GM18498 (cell line): ENCODE measurements around the gene MAPK8IP1.
"Not testable (repeated sequence)": the region's sequence is repeated elsewhere in the genome, so short reads cannot be mapped to it uniquely, and the experiment has no call there.

Source experiments
- ATAC-seq: cut with Tn5 transposase; IDR thresholded peaks from one replicate; pipeline ENCODE4 v1.9.1; 2021; ENCODE audit warnings: mild to moderate bottlenecking, moderate library complexity; ENCODE audit not compliant: unreplicated experiment

The MAPK8IP1 gene

DNA sequence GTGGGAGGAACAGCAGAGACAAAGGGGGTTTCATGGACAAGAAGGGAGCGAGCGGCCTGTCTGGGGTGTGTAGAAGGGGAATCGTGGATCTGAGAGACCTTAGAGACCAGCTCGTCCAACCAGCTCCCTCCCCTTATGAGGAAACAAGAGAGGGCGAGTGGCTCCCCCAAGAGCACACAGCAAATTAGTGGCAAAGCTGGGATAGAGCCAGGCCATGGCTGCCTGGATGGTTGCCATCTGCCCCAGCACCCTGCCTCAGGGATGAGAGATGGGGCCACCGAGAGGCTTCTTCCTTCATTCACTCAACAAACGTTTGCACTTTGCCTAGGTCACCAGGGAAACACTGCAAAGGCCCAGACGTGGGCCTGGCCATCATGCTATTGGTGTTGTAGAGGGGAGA, 4.1 kb downstream of the MAPK8IP1 start:
- no peak for ATAC-seq

DNA sequence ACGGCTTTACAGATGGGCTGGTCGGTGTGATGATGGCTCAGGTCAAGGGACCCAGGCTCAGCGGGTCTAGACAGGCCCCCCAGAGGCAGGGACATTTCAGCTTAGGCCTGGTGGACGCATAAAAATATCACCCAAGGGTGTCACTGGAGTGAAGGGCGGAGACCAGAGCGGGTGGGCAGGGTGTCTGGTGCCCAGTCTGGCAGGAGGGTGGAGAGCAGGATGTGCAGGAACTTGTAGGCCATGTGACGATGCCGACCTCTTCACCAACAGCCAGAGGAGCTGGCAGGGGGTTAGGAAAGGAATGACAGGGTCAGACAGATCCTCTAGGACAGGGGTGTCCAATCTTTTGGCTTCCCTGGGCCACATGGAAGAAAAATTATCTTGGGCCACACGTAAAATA, 4.5 kb downstream of the MAPK8IP1 start:
- no peak for ATAC-seq

DNA sequence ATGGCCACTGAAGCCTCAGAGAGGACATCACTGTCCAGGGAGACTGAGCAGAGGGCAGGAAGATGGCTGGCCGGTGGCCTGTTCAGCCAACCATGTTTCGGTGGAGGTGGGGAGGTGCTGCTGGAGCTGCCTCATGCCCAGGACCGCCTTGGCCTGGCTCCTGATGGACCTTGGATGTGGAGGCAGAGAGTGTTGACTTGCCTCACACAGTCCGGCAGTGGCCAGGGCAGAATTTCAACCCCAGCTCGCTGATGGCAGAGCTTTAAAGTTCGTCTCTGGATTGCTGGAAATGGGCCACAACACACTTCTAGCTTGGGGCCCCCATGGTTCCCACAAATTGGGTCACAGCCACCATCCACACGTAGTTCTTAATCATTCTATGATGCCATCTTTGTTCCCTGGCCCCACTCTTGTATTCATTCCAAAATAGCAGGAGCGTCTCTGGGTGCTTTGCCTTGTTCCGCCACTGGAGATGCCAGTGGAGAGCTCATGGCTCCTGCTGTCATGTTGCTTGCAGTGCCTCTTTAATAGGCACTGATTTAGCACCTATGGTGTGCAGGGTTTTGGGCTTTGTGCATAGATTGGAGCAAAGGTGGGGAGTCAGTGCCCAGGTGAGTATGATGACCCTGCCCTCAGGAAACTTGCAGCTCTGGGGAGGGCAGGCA, 5.6 kb downstream of the MAPK8IP1 start:
- no peak for ATAC-seq

DNA sequence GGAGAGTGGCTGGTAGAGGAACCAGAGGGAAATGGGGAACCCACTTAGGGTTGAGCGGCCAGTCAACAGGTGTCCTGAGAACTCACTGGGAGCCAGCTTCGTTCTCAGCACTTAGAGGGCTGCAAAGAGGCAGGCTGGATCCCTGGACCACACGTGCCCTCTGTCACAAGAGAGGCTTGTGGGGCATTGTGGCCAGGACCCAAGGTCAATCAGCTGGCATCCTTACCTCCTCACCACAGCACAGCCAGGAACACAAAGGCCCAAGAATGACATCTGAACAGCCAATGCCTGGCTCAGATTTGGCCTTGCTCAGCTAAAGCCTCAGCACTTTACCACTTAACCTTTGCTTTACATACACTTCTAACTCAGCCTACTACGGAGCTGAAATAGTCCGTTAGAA, 7.4 kb downstream of the MAPK8IP1 start:
- no peak for ATAC-seq

DNA sequence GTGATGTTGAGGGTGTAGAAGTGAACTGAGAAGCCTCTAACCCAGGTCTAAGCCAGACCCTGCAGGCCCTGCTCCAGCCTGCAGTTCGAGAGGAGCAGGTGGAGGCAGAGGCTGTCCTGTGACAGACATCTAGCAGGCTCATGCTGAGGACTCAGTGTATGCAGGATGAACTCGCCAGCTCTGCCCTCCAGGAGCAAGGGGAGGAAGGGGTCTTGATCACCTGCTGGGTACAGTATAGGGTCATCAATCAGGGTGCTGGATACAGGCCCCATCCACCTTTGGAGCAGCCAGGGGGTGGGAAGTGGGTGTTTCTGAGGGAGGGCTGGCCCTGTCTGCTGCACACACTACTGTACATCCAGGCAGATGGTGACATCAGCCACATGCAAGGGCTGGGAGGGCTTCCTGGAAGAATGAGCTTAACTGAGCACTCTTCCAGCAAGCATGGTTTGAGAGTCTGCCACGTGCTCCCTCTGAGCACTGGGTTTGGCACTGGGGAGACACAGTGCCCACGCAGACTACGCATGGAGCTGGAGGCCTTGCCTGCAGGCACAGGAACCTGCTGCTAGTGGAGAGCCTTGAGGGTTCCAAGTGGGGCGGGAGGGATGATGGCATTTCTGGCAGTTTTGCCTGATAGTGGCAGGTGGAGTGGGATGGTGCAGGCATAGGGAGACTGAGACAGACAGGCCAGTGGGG, 9.2 kb downstream of the MAPK8IP1 start:
- ATAC-seq = no peak

DNA sequence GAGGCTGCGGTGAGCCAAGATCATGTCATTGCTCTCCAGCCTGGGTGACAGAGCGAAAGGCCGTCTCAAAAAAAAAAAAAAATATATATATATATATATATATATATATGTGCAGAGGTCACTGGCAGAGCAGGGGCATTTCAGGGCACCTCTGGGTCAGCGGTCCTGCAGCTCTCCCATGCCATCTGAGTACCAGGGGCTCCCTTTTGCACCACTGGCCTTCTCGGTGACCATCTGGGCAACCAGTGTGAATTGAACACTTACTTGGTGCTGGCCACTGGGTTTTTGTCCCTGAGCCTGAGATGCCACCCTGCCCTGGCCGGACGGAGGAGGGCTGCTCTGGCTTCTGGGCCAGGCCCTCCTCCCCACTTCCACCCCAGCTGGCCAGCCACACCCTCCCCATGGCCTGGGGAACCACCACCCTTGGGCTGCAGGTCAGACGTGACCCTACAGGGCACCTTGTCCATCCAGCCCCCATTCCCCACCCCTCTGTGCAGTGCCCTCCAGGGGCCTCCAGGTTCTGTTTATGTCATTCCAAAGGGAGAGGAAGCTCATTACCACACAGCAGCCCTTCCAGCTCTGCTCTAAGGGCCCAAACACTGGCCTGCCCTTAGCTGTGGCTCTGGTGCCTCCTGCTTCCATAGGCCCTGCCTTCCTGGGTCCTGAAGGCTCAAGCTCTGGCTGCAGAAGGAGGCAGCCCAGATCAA, 10.3 kb downstream of the MAPK8IP1 start:
- ATAC-seq = no peak

DNA sequence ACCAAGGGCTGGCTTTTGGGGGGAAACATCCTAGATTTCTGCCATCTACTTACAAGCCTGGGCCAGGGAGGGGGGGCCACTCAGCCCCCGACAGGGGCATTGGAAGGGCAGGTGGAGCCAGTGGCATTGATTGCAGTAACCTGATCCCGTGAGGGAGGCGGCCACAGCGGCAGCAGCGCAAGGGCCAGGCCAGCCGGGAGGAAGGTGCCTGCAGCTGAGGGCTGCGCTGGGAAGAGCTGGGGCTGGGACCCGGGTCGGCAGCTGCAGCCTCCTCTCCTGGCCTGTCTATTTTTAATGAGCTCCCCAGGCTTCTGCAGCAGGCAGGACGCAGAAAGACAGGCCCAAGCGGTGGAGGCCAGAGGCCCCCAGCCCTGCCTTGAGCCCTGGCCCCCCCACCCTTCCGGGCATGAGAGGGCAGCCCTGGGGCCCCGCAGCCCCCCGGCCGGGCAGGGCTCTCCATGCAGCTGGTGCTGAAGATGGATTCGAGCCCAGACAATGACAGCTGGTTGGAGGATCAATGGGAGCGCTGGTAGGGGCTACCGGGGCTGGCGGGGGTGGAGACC, 11.1 kb downstream of the MAPK8IP1 start:
- ATAC-seq = no peak

DNA sequence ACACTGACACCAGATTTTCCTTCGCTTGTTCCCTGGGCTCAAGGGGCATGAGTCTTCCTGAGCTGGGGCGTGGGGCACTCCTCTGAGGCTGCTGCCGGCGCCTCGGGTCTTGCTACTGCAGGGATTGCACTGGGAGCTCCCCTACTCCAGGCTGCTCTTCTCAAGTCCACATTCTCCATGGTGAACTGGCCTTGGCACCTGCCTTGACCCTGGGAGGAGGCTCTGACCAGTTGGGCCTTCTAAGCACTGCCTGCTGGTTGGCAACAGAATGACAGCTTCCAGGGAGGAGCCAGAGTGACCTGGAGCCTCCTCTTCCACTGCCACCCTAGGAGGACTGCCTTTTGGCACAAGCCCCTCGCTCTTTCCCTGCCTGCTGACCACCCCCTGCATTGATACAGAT, 12.1 kb downstream of the MAPK8IP1 start:
- no peak for ATAC-seq

DNA sequence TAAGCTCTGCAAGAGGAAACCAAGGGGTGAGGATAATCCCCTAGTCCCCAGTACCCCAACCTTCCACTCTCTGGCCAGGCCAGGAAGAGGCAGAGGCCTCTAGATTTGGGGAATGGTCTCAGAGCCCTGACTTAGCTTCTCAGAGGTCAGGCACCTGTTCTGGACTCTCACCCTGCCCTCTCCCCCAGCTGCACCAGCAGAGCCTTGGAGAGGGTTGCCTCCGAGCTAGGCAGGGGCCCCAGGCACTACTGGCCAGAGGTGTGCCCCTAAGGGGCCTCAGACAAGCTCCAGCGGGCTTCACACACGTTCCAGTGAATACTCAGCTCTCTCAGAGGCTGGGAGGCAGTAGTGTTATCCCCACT, 13.6 kb downstream of the MAPK8IP1 start:
- ATAC-seq = no peak

DNA sequence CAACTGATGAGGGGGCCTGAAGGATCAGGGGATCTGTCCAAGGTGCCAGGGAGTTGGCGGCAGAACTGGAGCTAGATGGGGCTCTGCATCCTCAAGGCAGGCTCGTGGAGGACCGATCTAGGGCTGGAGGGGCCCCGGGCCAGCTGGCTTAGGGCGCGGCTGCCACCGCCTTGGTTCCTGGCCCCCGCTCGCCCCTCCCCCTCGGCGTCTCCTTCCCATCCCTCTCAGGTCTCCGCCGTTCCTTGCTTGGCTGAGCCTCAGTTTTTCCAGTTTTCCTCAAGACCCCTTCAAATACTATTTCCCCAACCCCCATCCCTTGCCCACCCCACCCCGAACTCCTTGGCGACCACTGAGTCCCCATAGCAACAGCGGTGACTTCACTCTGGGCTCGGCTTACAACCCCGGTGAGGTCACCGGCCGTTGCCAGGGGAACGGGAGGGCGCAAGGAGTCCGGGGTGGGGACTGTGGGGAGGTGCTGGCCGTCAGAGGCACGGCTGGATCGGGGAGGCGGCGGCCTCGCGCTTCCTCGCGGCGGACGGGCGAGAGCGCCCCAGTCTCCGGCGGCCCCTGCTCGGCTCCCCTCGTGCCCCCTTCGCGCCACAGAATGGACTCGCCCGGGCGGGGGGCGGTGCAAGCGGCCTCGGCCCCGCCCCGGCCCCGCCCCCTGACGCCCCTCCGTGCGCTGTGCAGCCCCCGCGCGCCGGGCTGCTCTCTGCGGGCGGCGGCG, 14.2 kb downstream of the MAPK8IP1 start:
- peak; percentile 55 for ATAC-seq

DNA sequence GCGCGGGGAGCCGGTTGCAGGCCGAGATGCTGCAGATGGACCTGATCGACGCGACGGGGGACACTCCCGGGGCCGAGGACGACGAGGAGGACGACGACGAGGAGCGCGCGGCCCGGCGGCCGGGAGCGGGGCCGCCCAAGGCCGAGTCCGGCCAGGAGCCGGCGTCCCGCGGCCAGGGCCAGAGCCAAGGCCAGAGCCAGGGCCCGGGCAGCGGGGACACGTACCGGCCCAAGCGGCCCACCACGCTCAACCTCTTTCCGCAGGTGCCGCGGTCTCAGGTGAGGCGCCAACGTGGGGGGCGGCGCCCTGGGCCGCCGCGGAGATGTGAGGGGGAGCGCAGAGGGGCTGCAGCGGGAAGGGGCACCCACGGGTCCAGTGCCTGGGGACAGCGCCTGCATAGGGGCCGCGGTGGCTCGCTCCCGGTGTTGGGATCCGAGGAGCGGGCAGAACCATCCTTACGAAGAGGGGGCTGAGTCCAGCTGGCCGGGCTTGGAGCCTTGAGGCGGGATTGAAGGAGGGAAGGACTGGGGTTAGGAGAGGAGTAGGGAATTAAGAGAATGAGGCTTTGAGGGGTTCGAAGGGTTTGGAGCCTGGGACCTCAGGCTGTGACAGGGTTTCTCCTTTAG, 14.8 kb downstream of the MAPK8IP1 start:
- peak; percentile 17 for ATAC-seq

DNA sequence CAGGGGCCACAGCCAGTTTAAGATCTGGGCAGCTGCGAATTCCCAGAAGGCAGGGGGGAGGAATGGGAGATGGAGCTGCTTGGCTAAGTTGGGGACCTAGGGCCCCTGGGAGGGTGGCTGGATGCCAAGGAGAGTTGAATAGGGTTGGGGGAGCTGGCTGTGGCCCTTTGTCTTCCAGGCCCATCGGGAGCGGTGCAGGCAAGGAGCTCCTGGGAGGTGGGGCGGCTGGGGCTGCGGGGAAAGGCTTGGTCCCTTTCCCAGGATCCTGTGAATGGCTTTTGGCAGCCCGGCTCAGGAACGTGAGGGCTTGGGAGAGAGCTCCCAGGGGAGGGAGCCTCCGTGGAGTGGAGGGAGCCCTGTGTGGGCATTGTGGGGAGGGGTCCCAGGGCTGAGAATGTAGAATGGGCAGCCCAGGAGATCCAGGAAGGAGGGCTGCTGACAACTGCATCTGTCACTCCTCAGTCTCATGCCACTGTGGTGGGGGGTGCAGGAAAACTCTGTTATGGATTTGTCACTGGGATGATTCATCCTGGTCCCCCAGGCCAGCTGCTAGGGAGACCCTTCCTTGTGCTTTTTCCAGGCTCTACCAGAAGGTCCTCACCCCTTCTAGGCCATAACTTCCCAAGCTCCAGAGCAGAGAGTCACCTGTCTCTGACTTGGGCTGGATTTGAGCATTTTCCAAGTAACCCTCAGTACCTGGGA, 15.6 kb downstream of the MAPK8IP1 start:
- ATAC-seq = no peak

DNA sequence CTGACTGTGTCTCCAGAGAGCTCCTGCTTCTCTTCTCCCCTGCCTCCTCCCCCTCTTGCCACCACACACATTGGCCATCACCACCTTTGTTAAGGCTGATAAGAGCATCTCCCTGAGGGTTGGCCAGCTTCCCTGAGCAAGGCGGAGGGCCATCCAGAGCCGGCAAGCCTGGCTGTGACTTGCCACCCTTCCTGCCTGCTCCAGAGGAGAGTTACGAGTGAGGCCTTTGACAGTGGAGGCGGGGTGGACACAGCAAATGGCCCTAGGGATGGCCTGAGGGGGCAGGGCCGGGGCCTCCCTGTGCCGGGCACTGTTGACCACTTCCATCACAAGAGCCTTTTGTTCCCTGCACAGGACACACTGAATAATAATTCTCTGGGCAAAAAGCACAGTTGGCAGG, 16.2 kb downstream of the MAPK8IP1 start:
- no peak for ATAC-seq

DNA sequence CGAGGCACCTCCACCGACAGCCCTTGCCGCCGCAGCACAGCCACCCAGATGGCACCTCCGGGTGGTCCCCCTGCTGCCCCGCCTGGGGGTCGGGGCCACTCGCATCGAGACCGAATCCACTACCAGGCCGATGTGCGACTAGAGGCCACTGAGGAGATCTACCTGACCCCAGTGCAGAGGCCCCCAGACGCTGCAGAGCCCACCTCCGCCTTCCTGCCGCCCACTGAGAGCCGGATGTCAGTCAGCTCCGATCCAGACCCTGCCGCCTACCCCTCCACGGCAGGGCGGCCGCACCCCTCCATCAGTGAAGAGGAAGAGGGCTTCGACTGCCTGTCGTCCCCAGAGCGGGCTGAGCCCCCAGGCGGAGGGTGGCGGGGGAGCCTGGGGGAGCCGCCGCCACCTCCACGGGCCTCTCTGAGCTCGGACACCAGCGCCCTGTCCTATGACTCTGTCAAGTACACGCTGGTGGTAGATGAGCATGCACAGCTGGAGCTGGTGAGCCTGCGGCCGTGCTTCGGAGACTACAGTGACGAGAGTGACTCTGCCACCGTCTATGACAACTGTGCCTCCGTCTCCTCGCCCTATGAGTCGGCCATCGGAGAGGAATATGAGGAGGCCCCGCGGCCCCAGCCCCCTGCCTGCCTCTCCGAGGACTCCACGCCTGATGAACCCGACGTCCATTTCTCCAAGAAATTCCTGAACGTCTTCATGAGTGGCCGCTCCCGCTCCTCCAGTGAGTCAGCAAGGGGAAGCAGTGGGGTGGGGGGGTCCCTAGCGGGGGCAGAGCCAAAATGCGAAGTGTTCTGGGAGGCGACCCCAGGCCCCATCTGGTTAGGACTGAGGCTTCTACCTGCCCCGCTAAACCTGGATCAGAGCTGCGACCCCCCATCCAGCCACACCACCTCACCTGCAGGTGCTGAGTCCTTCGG, 17.3 kb downstream of the MAPK8IP1 start:
- no peak for ATAC-seq

DNA sequence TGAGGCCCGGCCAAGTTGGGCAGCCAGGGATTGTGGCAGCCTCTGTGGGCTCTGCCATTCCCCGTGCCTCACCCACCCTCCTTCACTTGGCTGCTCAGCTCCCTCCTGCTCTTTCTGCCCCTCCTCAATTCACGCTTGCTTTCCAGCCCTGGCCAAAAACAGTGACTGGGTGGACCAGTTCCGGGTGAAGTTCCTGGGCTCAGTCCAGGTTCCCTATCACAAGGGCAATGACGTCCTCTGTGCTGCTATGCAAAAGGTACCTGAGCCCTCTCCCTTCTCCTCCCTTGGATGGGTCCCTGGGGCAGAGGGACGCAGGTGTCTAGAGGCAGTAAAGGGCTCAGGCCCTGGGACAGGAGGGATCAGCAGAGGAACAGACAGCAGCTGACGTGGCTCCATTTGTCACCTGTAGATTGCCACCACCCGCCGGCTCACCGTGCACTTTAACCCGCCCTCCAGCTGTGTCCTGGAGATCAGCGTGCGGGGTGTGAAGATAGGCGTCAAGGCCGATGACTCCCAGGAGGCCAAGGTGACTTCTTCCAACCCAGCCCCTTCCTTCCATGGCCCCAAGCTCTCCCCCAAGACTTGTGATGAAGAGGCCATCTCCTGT, 19.0 kb downstream of the MAPK8IP1 start:
- ATAC-seq = no peak

DNA sequence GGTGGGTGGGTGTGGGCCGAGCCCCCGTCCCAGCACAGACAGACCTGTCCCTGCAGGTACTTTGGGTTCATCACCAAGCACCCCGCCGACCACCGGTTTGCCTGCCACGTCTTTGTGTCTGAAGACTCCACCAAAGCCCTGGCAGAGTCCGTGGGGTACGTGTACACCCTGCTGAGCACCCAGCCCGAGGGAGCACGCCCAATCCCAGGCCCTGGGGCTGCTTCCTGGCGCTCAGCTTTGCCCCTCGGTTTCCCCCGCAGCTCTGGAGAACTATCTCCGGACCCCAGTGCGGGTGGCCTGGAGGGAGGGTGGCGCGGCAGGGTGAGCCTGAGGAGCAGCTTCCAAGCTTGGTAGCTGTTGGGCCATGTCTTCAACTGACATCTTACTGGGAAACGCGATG, 19.6 kb downstream of the MAPK8IP1 start:
- ATAC-seq = no peak

DNA sequence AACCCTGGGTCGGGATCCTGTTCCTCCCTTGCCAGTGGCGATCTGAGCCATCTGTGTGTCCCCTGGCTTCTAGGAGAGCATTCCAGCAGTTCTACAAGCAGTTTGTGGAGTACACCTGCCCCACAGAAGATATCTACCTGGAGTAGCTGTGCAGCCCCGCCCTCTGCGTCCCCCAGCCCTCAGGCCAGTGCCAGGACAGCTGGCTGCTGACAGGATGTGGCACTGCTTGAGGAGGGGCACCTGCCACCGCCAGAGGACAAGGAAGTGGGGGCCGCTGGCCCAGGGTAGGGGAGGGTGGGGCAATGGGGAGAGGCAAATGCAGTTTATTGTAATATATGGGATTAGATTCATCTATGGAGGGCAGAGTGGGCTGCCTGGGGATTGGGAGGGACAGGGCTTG, 20.1 kb downstream of the MAPK8IP1 start:
- ATAC-seq = not testable (repeated sequence)

DNA sequence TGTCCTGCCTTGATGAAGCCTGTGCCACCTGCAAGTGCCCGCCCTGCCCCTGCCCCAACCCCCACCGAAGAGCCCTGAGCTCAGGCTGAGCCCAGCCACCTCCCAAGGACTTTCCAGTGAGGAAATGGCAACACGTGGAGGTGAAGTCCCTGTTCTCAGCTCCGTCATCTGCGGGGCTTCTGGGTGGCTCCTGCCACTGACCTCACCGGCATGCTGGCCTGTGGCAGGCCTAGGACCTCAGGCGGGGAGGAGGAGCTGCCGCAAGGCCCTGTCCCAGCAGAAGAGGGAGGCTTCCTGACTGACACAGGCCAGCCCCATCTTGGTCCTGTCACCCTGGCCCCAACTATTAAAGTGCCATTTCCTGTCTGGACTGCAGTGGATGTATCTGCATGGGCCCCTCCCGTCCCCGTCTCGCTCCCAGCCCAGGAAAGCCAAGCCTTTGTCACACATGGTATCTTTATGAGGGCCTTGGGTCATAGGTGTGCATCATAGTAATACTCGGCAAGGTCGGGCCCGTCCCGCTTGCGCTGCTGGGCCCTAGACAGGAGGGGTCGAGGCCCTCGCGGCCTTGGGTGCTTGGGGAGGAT, 20.7 kb downstream of the MAPK8IP1 start:
- ATAC-seq = no peak
